Measurements from ENCODE around the gene COL25A1. TPM values are rescaled to one million over a fixed set of nuclear protein-coding genes. Genes with fewer than 3 reads are reported as not detected.

Gene COL25A1
- total RNA-seq, 1 experiment from 2014 or later: 4.2 TPM

- H3K18ac ChIP-seq (ENCODE audit: insufficient read length, low read depth, low read length): no peak overlapping the region
- H2BK12ac ChIP-seq (ENCODE audit: insufficient read length, low read depth, low read length): no peak overlapping the region
- H3K9ac ChIP-seq (ENCODE audit: extremely low read depth, insufficient read length, low read length): no peak overlapping the region
- no peaks in the 10 kb centered on the region for H3K9me3 ChIP-seq (ENCODE audit: control insufficient read depth, low read depth, low read length)
- Mint-ChIP-seq H3K4me3 (no peak overlapping the region), H3K27ac (no peak overlapping the region; a peak in 1 of 7 replicates), H3K36me3 (ENCODE audit: insufficient read depth in 1 of 3, low read depth in 3 of 3) (no peaks in the 10 kb centered on the region; a peak in 1 of 7 replicates), H3K27me3 (ENCODE audit: low read depth) (no peaks in the 10 kb centered on the region), H3K9me3 (no peaks in the 10 kb centered on the region), H3K4me1 (peaks cover 0 to 6% of the 10 kb centered on the region in 2 experiments; a peak in 1 of 4 replicates)
- no peak overlapping the region for H3K4me2 ChIP-seq (ENCODE audit: insufficient read depth, insufficient read length, low read length)
- TF ChIP-seq, protein P1, sequence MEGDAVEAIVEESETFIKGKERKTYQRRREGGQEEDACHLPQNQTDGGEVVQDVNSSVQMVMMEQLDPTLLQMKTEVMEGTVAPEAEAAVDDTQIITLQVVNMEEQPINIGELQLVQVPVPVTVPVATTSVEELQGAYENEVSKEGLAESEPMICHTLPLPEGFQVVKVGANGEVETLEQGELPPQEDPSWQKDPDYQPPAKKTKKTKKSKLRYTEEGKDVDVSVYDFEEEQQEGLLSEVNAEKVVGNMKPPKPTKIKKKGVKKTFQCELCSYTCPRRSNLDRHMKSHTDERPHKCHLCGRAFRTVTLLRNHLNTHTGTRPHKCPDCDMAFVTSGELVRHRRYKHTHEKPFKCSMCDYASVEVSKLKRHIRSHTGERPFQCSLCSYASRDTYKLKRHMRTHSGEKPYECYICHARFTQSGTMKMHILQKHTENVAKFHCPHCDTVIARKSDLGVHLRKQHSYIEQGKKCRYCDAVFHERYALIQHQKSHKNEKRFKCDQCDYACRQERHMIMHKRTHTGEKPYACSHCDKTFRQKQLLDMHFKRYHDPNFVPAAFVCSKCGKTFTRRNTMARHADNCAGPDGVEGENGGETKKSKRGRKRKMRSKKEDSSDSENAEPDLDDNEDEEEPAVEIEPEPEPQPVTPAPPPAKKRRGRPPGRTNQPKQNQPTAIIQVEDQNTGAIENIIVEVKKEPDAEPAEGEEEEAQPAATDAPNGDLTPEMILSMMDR (conservative IDR thresholded peaks at IDR 0.05): no peak
- H4K91ac ChIP-seq (ENCODE audit: insufficient read length, low read depth, low read length): no peak overlapping the region
- no peak overlapping the region for H2AFZ ChIP-seq (ENCODE audit: low read length)
- H3T11ph ChIP-seq (ENCODE audit: low read length): no peak overlapping the region
- no peak overlapping the region for H3K27ac ChIP-seq (ENCODE audit: insufficient read length, low read depth, low read length)
- H2BK120ac ChIP-seq (ENCODE audit: low read depth, low read length, poor library complexity, severe bottlenecking): no peak overlapping the region
- H3K27me3 ChIP-seq (ENCODE audit: insufficient read depth, low read length): no peaks in the 10 kb centered on the region
- H3K23ac ChIP-seq (ENCODE audit: insufficient read length, low read depth, low read length): no peak overlapping the region
- no peak overlapping the region for H2BK20ac ChIP-seq (ENCODE audit: low read depth, low read length, poor library complexity, severe bottlenecking)
- H3K14ac ChIP-seq (ENCODE audit: insufficient read depth, low read length): no peak overlapping the region
- no CpG with 5 or more reads among the region's 6 CpGs for WGBS (ENCODE audit: extremely low coverage, insufficient read length, low lambda C conversion rate)
- H3K79me2 ChIP-seq (ENCODE audit: insufficient read depth, low read length): no peaks in the 10 kb centered on the region
- no peaks in the 10 kb centered on the region for H3K23me2 ChIP-seq (ENCODE audit: insufficient read length, low read depth, low read length, poor library complexity, severe bottlenecking)
- H2BK15ac ChIP-seq (ENCODE audit: low read depth, low read length): no peak overlapping the region
- peak; percentile 53 for DNase-seq
- no peak overlapping the region for H2AK5ac ChIP-seq (ENCODE audit: insufficient read length, low read length)
- no peak overlapping the region for H4K8ac ChIP-seq (replicated peaks; ENCODE audit: insufficient read length, low read depth, low read length)
- no peak overlapping the region for H3K4ac ChIP-seq (ENCODE audit: low read depth, low read length)
- no peak overlapping the region for H2BK5ac ChIP-seq (ENCODE audit: insufficient read length, low read length)
- H4K5ac ChIP-seq (ENCODE audit: insufficient read length, low read depth, low read length): no peak overlapping the region
- H4K20me1 ChIP-seq (ENCODE audit: control insufficient read depth, insufficient read depth, insufficient read length): no peaks in the 10 kb centered on the region
- no peaks in the 10 kb centered on the region for H3K79me1 ChIP-seq (ENCODE audit: insufficient read depth, low read depth, low read length, poor library complexity, severe bottlenecking)
- no peaks in the 10 kb centered on the region; the same call in 1 of the 2 replicates for H3K4me1 ChIP-seq (ENCODE audit: insufficient read depth, low read length)
- no peak overlapping the region for H3K56ac ChIP-seq (ENCODE audit: insufficient read length, low read depth, low read length)
These were observed 396.5 kb downstream of the COL25A1 start for GRCh38 chr4:108906006-108906405.
